Activated T-cell treated with anti-CD3 and anti-CD28 coated beads for 1 hour (primary cell): ENCODE data around the gene TUB.

Experiments used
- DNase-seq: peaks from one replicate; pipeline ENCODE4 v3.0.0-alpha.2; 2020; ENCODE audit warnings: low read depth

The TUB gene

DNA sequence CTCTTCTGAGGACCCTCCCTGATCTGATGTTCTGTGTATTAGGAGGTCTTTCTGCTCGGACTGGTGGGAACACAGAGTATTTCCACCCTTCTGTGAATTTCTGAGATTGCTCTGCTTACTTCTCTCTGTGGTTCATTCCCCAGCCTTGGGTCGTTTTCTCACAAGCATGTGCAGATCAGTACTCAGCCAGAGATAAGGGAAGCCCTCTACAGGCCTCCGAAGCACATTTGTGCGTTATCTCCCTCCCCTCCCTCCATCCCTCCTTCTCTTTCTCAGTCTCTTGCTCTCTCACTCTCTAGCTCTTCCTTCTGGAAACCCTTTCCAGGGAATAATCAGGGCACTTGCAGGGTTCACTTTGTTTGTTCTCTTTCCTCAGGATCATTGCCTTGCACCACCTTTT lies 35.2 kb upstream of the TUB start:
- DNase-seq, result no peak

GRCh38 chr11:8047382-8047781 lies 33.6 kb upstream of the TUB start:
- DNase-seq, result no peak

DNA sequence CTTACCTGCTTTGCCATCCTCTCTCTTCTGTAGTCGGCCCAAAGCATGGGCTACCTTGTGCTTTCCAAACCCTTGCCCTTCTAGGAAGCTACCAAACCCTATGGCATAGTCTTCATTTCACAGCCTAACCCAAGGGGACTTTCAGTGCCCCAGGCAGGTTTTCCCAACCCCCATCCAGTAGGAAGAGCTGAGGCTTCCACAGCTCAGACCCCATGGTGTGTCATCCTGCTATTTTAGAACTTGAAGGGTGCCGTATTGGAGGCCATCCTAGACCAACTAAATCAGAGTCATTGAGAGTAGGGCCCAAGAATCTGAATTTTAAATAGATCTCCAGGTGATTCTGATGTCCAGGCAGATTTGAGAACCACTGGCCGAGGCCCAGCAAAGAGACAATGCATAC lies 31.9 kb upstream of the TUB start:
- no peak for DNase-seq

DNA sequence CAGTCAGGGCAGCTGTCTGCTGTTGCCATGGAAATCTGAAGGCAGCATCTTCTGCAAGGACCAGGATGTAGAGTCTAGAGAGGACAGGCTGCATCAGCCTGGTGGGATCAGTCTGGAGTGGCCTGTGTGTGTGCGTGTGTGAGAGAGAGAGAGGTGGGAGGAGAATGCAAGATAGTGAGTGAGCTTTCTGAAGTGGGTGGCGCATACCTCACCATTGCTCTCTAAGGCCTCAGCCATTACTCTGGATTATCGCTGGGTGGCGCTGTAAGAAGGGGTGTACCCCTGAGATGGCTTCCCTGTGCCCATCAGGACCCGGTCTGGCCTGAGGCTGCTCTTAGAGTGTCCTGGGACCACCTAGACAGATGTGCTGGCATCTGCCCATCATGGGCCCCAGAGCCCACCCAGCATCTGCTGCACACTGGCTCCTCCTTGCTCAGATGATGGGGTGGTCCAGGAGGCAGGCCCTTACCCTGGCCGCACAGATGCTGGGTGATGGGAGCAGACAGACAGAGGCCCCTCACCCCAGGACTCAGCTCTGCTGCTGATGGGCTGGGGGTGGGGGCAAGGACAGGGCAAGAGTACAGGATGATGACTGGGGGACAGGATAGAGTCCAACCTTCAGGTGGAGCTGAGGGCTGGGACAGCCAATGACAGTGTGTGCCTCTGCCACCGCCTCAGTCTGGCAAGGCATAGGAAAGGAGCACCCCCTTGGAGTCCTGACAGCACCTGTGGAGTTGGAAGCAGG lies 25.7 kb upstream of the TUB start:
- no peak for DNase-seq

DNA sequence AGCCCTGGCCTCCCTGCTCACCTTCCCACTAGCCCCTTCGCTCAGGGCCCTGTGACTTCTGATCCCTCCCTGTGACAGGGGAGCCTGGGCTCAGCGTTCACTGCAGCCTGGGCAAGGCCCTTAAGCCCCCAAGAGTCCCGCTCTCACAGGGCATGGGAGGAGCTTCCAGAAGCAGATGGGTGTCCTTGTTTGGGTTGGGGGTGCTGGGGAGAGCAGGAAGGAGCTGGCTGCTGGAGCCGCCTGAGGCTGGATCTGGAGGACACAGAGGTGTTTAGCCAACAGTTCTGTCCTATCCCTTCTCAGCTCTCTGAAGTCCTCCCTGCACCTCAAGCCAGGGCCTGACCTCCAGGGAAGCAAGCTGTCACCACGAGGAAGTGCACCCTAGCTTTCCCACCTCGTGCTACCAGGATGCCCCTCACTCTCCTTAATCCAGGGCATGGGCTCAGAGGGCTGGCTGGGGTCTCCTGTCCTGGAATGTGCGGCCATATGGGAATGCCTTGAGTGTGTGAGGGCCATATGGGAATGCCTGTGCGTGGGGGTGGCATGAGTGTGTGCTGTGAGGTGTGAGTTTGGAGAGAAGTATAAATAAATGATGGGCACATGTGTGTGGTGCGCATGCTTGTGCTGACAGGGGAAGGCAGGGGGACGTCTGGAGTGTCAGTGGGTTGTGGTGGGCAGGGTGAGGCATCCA lies 25.0 kb upstream of the TUB start:
- no peak for DNase-seq

GRCh38 chr11:8056810-8057463 lies 24.1 kb upstream of the TUB start:
- DNase-seq, result no peak

- DNase-seq, result no peak
These were observed 22.8 kb upstream of the TUB start for GRCh38 chr11:8058216-8058615.

DNA sequence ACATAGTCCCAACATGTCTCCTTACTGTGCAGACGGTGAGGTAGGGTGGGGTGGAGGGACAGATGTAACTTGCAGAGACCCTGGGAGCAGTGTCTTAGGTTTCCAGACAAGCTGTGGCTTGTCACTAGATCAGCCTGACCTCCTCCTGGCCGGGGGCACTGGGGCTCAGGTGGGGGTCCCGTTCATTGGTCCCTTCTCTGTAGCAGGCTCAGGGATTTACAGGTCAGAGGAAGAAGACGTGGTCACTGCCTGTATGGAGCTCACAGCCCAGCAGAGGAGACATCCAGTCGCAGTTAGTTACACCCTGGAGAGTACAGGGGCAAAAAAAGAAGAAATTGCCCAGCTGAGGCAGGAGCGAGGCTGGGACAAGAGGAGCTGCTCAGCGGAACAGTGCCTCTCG lies 22.0 kb upstream of the TUB start:
- no peak for DNase-seq

DNA sequence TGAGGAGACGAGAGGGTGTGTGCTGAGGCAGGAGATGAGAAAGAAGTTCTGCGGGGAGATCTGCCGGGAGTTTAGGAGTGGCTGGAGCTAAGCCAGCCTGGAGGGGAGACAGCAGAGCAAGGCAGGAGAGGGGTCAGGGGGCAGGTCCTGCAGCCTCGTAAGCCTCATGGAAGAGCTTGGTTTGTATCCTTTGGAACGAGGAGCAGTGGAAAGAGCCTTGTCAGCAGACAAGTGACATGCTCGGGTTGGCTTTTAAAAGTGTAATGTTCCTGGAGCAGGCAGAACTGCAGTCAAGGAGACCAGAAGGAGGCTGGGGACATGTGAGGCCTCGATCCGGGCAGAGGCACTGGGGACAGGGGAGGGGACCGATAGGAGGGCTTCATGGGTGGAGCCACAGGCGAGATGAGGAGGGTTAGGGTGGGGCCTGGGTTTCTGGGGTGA lies 21.4 kb upstream of the TUB start:
- DNase-seq, result no peak

DNA sequence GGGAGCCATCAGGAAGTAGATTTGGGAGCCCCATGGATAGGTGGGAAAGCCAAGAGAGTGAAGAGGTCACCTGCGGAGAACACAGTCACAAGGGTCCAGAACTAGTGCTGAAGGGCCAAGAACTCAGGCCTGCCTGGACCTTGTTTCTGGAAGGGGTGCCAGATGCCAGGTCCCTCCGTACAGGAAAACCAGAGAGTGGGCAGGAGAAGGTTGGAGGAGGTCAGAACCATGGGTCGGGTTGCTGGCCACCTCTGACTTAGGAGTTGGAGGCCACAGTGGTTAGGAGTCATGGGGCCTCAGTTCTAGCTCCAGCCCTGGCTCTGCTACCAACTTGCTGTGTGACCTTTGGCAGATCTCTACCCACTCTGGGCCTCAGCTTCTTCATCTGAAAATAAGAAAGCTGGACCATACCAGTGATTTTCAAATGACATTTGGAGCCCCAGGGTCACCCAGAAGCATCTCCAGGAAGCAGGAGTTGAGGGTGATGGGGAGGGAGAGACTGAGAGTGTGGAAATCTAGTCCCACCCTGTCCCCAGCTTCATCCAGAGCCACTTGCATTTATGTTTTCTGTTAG lies 20.8 kb upstream of the TUB start:
- no peak for DNase-seq

- no peak for DNase-seq
These were observed 20.0 kb upstream of the TUB start for GRCh38 chr11:8060801-8061554.

GRCh38 chr11:8061555-8062428 lies 19.2 kb upstream of the TUB start:
- no peak for DNase-seq

DNA sequence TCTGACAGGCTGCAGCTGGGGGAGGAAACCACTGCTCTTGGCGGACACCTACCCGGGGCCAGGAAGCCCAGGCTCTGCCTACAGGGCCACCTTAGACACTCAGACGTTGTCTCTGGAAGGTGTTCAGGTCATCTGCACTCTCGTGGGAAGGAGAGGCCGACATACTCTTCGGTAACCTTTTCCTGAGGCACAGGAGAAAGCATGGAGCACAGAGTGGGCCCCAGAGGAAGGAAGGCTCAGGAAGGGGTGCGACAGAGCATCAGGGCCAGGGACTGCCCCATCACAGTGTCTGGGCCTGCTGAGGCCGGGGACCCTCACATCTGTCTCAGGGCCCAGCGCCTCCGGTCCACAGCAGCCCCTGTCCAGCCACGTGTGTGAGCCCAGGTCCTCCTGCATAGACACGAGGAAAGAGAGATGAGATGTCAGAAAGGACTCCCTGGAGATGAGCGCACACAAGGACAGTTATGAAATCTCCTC lies 18.2 kb upstream of the TUB start:
- DNase-seq, result no peak

DNA sequence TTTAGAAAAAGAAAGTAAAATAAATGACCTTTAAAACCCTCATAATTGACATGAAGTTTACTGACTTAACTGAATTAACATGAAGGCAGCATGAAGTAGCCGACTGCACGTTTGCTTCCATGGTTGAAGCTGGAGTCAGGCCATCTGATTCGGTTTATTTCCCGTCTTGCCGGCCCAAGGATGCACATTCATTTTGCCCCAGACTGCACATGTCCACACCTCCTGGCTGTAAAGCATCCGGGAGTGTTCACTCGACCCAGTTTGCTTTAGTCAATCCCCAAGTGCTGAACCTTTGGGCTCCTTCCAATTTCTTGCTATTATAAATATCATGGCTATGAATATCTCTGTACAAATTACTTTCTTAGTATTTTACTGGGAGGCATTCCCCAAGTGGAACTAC lies 17.7 kb upstream of the TUB start:
- DNase-seq, result no peak

GRCh38 chr11:8065031-8065430 lies 16.0 kb upstream of the TUB start:
- no peak for DNase-seq

GRCh38 chr11:8066036-8066910 lies 14.7 kb upstream of the TUB start:
- DNase-seq, result no peak

DNA sequence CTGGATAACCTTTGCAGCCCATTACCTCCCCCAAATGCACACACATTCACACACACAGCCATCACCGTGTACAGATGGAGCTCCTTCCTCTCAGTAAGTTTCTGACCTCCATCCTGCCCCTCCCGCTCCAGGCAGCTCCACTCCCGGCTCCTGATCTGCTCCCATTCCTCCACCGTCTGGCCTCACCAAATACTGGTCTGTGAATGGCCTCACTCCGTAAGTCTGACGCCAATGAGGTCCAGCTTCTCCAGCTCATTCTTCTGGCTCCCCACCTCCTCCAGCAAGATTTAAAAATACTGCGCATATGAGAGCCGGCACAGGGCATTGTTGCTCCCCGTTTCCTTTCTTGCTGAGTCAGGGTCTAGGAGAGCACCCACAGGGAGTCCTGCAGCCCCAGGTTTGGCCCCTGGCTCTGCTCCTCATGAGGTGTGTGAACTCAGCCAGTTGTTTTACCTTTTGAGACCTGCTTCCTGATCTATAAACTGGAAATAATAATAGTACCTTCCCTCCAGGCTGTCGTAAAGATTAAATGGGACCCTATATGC lies 14.0 kb upstream of the TUB start:
- DNase-seq, result no peak

DNA sequence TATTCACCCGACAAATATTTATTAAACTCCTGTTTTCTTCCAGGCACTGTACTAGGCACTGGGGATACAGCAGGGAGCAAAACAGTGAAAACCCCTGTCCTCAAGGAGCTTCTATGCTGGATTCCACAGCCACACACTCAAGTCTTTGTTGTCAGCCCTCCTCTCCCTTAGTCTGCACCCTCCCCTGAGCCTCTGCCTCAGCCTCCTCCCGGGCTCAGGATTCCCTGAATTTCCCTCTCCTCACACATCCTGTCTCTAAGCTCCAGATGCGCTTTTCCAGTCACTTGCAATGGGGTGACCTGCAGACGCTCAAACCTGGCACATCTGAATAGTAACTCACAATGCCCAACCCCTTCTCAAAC lies 13.5 kb upstream of the TUB start:
- DNase-seq, result no peak

- DNase-seq, result no peak
These were observed 13.0 kb upstream of the TUB start for GRCh38 chr11:8067929-8068575.
